GM18502 (cell line): ENCODE measurements around the gene SPATC1L.

Experiments
- ATAC-seq: cut with Tn5 transposase; IDR thresholded peaks from one replicate; pipeline ENCODE4 v1.9.1; 2021; ENCODE audit warnings: mild to moderate bottlenecking; ENCODE audit not compliant: unreplicated experiment, poor library complexity

Gene SPATC1L

GRCh38 chr21:46122758-46123683 is 61.2 kb downstream of the SPATC1L start:
- no peak for ATAC-seq

DNA sequence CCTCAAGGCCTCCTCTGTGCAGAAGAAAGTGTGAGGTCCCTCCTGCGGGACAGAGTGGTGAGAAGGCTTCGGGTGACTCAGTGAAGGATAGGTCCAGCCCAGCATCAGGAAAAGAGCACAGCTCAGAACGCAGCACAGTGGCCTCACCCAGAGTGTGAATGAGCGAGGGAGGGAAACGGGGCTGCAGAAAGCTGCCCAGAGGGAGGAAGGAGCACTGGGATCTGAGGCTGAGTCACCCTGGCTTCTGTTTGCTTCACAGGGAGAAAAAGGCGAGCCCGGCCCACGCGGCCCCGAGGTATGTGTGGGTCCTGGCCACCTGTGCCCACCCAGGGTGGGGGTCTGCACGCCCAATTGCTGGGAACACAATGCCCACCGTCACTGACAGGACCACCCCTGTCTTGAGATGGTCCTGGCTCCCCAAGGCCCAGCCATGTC is 62.0 kb downstream of the SPATC1L start:
- no peak for ATAC-seq

DNA sequence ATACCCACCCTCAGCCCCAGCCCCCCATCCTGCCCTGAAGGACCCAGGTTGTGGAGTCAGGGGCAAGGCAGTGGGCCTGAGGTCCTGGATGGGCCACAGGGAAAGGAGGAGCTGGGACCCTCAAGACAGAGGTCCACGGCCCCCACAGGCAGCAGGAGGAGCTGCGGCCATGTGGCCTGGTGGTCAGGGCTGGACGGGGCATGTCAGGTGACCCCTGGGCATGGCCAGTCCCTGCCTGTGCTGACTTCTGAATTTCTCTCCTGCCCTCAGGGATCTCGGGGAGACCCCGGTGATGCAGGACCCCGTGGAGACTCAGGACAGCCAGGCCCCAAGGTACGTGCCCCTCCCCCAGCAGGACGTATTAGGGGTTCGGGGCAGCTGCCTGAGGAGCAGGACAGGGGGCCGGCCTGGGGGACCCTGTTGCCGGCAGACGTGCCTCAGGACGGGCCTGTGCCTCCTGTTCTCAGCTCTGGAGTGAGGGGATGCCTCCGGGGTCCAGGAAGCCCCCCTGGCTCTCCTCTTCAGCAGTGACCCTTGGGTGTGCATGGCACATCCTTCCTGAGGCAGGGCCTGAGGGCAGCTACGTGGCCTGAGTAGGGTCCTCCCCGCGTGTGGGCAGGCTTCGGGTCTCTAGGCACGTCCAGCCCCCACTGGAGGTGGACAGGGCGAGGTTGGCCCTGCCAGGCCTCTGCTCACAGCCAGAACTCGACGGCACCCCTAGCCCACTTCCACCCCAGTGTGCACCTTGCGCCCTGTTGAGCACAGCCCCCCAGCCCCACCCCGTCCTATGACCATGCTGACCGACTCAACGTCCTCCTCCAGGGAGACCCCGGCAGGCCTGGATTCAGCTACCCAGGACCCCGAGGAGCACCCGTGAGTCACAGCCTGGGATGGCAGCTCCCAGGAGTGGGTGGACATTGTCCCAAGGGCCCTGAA is 62.7 kb downstream of the SPATC1L start:
- ATAC-seq = no peak

GRCh38 chr21:46120301-46121285 is 63.7 kb downstream of the SPATC1L start:
- ATAC-seq = no peak

DNA sequence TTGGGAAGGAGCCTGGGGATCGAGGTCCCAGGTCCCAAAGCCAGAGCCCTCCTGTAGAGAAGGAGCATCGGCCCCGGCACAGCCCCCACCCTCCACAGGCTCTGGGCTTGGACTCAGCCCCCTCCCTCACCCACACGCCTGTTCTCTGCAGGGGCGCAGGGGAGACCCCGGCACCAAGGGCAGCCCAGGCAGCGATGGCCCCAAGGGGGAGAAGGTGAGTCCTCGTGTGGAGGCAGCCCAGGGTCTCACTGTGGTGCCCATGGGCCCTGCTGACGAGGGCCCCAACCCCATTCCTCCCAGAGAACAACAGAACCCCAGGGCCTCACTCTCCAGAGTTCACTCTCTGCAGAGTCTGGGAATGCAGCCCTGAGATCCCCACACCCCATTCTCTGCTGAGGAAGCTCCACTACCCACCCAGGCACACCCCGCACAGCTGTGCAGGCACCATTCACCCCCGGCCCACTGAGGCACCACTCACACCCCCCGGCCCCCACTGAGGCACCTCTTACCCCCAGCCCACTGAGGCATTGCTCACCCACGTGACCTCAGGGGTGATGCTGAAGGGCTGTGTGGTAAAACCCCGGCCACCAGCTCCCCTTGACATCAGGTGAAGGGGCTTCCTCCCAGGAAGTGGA is 64.5 kb downstream of the SPATC1L start:
- ATAC-seq = no peak

DNA sequence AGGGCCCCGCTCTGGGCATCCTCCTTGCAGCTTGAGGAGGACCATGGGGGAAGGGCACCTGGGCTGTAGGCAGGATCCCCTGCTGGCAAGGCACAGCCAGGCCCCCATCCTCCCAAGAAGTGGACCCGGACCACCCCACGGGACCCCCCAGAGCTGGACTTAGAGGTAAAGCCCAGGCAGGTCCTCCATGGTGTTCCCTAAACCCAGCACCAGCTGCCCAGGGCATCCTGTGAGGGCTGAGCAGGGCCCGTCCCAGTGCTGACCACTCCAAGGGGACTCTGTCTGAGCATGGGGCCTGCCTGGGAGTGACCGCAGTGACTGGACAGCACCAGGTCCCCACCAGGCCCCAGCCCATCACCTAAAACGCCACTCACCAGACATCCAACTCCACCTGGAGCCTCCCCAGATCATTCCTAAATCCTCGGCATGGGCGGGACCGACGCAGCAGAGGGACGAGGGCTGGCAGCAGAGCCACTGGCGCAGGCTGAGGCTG is 65.1 kb downstream of the SPATC1L start:
- ATAC-seq = no peak

- no peak for ATAC-seq
These were observed 65.7 kb downstream of the SPATC1L start for GRCh38 chr21:46118316-46119143.

- no peak for ATAC-seq
These were observed 66.5 kb downstream of the SPATC1L start for GRCh38 chr21:46117586-46118315.

DNA sequence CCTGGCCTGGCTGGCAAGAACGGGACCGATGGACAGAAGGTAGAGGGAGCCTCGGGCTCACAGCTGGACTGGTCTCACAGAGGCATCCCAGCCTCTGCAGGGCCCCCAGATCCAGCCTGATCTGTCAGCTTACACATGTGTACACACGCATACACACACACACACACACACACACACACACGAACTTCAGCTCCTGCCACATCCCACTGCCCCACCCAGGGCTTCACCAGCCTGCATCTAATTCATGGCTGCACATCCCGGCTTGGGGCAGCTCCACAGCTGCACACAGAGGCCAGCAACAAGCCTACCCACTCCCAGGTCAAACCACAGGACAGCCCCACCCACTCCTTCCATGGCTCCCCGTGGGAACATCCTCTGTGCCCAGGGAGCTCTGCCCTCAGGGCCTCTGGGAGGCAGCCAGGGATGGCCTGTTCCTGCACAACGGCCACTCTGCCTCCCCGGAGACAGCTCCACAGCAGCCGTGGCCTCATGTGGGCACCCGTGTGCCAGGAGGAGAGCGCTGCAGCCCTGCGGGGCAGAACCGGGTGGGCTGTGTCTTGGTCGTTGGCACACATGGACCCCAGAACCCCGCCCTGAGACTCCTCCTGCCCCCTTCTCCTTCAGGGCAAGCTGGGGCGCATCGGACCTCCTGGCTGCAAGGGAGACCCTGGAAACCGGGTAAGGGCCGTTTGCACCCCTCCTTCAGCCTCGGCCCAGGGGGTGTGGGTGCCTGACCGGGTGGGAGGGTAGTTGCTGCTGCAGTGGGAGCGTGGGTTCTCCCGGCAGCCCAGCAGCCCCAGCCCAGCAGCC is 67.3 kb downstream of the SPATC1L start:
- no peak for ATAC-seq

- ATAC-seq = no peak
These were observed 68.0 kb downstream of the SPATC1L start for GRCh38 chr21:46116189-46116775.

DNA sequence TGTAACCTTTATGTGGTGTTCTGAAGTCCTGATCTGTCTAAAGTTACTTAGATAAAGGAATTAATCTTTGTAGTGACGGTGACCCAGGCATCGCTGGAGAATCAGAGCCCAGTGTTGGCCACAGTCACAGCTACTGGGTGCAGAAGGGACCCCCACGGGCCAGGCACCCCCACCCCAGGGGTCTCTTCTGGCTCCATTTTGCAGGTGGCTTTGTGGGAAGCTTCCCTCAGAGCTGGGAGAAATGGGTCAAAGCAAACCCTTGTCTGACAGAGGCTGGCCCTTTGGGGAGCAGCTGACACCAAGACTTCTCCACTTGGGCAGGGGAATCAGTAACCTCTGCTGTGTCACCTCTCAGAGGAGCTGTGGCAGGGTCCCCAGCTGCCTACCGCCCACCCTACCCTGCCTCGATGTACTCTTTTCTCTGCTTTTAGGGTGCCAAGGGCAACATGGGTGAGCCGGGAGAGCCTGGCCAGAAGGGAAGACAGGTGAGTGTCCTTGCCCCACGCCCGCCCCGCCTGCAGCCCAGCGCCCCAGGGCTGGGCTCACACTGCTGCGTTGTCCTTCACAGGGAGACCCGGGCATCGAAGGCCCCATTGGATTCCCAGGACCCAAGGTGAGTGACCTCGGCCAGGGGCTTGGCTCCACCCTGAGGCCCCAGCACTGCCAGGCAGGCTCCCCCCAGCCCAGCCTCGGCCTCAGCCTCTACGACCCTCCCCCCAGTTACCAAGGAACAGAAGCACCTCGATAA is 68.6 kb downstream of the SPATC1L start:
- no peak for ATAC-seq

DNA sequence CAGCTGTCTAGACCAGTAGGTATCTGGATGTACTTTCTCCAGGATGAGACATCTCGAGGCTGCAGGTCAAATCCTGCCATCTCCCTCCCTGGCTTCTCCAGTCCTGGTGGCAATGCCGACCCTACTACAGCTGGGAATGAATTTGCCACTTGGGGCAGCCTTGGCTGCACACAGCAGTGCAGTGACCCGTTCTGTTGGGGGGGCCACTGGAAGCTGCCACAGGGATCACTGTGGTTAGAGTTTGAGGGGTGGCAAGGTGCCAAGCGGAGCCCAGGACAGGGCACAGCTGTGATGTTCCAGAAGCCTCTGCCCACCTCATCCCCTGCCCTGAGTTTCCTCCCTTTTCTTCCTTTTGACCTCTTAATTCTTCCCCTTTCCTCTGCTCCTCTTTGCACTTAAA is 69.3 kb downstream of the SPATC1L start:
- ATAC-seq = no peak

GRCh38 chr21:46113497-46114176 is 70.6 kb downstream of the SPATC1L start:
- no peak for ATAC-seq

- no peak for ATAC-seq
These were observed 71.5 kb downstream of the SPATC1L start for GRCh38 chr21:46112725-46113215.
